ENCODE data around the gene TAF11L6.
"Not testable (repeated sequence)": the region's sequence is repeated elsewhere in the genome, so short reads cannot be mapped to it uniquely, and the experiment has no call there.

Gene TAF11L6

DNA sequence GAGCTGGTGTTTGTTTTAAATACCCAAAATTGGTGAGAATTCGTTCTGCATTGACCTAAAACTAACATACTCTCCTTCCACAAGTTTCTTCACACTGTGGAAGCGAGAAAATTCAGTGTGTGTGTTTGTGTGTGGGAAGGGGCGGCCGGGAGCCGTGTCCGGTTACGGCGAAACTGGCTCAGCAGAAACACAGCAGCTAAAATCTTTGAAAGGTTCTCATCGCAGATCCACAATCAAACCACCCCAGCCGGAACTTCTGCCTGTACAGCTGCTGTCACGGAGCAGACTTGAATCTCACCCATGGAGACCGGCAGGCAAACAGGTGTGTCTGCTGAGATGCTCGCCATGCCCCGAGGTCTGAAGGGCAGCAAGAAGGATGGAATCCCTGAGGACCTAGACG, at the start of gene TAF11L6:
TAF11L6 (plus strand) TSS at position 301 of the 400 bp plus-strand sequence.
- DNase-seq = not testable (repeated sequence)

DNA sequence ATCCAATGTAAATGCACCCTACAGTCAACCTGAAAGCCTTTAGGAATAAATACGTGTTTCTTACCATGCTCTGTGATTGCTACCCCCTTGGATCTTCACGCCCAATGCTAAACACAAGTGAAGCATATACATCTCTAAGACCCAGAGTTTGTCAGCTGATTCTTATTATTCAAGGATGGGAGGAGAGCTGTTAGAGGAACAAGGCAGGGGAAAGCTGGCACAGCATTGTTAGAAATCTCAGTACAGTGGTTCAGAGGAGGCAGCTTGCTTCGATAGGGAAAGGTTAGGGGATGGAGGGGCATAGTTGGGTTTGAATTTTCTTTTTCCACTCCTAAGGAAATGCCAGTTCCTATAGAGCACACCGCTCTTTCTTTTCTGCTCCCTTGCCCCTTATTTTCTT, 47.1 kb upstream of the TAF11L6 start:
- DNase-seq = no peak

DNA sequence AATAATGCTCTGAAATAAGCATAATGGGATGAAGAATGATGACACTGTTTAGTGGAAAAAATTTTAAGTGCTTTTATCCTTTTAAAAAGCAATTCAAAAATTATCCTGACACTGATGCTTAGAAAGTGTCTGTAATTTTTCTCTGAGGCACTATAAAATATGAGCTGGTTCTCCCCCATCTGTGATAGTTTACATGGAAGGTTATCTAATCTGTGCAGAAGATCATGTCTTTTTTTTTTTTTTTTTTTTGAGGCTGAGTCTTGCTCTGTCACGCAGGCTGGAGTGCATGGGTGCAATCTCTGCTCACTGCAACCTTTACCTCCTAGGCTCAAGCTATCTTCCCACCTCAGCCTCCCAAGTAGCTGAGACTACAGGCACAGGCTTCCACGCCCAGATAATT, 45.7 kb upstream of the TAF11L6 start:
- DNase-seq = no peak

DNA sequence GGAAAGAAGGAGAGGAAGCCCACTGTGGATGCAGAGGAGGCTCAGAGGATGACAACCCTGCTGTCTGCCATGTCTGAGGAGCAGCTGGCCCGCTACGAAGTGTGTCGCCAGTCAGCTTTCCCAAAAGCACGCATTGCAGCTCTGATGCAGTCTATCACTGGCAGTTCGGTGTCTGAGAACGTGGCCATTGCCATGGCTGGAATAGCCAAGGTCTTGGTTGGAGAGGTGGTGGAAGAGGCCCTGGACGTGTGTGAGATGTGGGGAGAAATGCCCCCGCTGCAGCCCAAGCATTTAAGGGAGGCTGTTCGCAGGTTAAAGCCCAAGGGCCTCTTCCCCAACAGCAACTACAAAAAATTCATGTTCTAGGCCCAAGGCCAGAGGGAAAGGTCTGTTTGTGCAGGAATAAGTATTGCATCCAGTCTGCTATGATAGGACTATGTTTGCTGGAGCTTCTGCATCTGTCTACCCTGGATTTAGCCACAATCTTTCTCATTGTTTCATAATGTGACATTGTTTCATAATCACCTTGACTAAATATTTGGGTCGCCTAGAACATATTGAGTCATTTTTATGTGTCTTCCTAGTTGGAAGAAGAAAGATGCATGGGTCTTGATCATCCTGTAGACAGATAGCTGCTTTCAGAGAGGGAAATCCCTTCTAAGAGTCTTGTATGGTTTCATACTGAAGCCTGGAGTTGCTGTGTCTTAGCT, 41.9 kb upstream of the TAF11L6 start:
- not testable (repeated sequence) for DNase-seq

DNA sequence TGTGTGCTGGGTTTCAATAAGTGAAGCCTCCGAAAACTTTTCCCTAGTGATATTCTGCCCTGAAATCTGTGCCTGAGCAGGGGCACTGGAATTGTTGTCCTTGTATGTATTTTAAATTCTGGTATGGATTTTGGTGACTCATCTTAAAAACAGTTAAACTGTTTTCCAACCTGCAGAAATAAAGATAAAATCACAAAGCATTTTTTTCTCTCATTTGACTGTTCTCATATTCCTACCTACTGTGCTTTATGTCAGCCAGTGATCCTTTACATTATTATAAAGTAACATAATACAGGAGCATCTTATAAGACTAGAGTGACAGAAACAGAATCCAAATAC, 41.3 kb upstream of the TAF11L6 start:
- no peak for DNase-seq

DNA sequence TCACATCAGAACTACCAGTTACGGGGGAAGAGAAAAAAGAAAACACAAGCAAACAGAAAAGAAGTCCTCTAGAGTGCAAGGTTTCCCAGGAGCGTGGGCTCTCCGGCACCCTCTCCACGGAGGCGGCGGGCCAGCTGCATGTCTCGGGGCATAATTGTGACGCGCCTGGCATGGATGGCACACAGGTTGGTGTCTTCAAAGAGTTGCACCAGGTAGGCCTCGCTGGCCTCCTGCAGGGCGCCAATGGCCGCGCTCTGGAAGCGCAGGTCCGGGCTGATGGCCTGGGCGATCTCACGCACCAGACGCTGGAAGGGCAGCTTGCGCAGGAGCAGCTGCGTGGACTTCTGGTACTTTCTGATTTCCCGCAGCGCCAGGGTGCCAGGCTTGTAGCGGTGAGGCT, 37.2 kb upstream of the TAF11L6 start:
- DNase-seq = not testable (repeated sequence)

DNA sequence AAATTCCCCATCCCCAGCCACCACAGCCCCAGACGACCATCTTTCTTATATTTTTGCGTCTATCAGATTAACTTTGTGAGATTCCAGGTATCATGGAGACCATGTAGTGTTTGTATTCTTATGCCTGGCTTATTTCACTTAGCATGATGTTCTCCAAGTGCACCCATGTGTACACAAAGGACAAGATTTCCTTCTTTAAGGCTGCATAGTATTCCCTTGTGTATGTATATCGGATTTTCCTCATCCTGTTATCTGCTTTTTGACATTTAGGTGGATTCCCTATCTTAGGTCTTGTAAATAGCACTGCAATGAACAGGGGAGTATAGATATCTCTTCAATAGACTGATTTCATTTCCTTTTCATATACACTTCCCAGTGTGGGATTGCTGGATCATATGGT, 35.7 kb upstream of the TAF11L6 start:
- DNase-seq = no peak

DNA sequence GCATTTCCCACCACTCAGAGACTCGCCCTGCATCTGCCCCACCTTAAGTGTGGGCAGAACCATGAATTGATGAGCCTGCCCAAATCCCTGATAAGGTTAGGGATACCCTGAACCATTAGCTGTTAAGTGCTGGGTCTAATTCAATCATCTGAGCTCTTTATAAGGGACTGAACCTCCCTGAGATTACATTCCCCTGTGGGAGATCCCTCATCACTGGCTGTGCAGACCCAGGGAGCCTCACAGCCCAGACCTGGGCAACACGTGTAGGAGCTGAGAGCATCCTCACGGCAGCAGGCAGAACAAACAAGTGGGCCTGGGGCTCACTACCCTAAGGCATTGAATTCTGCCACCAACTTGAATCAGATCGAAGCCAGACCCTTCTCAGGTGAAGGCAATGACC, 31.0 kb upstream of the TAF11L6 start:
- DNase-seq = no peak

DNA sequence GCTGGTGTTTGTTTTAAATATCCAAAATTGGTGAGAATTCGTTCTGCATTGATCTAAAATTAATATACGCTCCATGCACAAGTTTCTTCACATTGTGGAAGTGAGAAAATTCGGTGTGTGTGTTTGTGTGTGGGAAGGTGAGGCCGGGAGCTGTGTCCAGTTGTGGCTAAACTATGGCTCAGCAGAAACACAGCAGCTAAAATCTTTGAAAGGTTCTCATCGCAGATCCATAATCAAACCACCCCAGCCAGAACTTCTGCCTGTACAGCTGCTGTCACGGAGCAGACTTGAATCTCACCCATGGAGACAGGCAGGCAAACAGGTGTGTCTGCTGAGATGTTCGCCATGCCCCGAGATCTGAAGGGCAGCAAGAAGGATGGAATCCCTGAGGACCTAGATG, 30.5 kb upstream of the TAF11L6 start, which contains the start of gene TAF11L2:
TAF11L2 (plus strand) TSS at position 301 of the 400 bp plus-strand sequence.
- not testable (repeated sequence) for DNase-seq

DNA sequence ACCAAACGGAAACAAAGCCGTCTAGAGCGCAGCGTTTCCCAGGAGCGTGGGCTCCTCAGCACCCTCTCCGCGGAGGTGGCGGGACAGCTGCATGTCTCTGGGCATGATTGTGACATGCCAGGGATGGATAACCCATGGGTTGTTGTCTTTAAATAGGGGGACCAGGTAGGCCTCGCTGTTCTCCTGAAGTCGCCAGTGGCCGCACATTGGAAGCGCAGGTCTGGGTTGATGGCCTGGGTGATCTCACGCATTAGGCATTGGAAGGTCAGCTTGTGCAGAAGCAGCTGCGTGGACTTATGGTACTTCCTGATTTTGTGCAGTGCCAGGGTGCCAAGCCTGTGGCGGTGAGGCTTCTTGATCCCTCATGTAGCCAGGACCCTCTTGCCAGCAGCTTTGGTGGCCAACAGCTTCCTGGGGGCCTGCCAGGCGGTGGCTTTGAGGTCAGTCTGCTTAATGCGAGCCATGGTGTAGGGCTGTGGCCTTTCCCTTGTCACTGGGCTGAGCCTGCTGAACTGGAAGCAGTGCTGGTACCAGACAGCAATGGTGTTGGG, 16.6 kb upstream of the TAF11L6 start:
- no peak for DNase-seq

DNA sequence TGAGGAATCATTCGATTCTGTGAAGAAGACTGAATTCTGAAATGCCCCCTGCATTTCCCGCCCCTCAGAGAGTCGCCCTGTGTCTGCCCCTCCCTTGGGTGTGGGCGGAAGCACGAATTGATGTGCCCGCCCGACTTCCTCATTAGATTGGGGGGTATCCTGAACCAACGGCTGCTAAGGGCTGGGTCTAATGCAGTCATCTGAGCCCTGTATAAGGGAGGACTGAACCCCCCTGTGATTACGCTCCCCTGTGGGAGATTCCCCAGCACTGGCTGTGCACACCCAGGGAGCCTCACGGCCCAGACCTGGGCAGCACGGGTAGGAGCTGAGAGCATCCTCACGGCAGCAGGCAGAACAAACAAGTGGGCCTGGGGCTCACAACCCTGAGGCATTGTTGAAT, 10.9 kb upstream of the TAF11L6 start:
- not testable (repeated sequence) for DNase-seq

DNA sequence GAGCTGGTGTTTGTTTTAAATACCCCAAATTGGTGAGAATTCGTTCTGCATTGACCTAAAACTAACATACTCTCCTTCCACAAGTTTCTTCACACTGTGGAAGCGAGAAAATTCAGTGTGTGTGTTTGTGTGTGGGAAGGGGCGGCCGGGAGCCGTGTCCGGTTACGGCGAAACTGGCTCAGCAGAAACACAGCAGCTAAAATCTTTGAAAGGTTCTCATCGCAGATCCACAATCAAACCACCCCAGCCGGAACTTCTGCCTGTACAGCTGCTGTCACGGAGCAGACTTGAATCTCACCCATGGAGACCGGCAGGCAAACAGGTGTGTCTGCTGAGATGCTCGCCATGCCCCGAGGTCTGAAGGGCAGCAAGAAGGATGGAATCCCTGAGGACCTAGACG, 10.4 kb upstream of the TAF11L6 start, which contains the start of gene TAF11L3:
TAF11L3 (plus strand) TSS at position 301 of the 400 bp plus-strand sequence.
- DNase-seq = not testable (repeated sequence)

DNA sequence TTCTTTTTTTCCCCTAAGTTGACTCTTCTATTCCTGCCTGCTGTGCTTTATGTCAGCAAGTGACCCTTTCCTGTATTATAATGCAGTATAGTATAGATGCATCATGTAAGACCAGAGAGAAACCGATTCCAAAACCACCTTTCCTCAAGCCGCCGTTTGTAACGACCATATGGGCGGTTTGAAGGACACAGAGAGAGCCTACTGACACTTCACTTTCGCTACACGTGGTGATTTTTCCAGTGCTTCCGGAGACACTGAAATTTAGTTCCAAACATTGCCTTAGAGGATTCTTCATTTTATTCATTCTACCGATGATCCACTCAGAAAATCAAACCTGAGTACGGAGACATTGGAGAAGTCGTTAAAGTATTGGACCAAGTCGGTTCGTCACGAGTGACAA, 9.0 kb upstream of the TAF11L6 start:
- not testable (repeated sequence) for DNase-seq

DNA sequence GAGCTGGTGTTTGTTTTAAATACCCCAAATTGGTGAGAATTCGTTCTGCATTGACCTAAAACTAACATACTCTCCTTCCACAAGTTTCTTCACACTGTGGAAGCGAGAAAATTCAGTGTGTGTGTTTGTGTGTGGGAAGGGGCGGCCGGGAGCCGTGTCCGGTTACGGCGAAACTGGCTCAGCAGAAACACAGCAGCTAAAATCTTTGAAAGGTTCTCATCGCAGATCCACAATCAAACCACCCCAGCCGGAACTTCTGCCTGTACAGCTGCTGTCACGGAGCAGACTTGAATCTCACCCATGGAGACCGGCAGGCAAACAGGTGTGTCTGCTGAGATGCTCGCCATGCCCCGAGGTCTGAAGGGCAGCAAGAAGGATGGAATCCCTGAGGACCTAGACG, 7.0 kb upstream of the TAF11L6 start, which contains the start of gene TAF11L4:
TAF11L4 (plus strand) TSS at position 301 of the 400 bp plus-strand sequence.
- DNase-seq = not testable (repeated sequence)

DNA sequence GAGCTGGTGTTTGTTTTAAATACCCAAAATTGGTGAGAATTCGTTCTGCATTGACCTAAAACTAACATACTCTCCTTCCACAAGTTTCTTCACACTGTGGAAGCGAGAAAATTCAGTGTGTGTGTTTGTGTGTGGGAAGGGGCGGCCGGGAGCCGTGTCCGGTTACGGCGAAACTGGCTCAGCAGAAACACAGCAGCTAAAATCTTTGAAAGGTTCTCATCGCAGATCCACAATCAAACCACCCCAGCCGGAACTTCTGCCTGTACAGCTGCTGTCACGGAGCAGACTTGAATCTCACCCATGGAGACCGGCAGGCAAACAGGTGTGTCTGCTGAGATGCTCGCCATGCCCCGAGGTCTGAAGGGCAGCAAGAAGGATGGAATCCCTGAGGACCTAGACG, 3.5 kb upstream of the TAF11L6 start, which contains the start of gene TAF11L5:
TAF11L5 (plus strand) TSS at position 301 of the 400 bp plus-strand sequence.
- DNase-seq = not testable (repeated sequence)

DNA sequence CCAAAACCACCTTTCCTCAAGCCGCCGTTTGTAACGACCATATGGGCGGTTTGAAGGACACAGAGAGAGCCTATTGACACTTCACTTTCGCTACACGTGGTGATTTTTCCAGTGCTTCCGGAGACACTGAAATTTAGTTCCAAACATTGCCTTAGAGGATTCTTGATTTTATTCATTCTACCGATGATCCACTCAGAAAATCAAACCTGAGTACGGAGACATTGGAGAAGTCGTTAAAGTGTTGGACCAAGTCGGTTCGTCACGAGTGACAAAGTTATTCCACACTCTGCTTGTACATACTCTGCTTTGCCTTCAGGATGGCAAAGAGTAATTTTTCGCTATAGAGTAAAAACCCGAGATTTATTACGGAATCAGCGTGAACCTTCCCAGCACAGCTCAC, 2.0 kb upstream of the TAF11L6 start:
- not testable (repeated sequence) for DNase-seq

Measured in NCI-H526 (cell line).